ENCODE measurements around the gene ST3GAL2.

DNA sequence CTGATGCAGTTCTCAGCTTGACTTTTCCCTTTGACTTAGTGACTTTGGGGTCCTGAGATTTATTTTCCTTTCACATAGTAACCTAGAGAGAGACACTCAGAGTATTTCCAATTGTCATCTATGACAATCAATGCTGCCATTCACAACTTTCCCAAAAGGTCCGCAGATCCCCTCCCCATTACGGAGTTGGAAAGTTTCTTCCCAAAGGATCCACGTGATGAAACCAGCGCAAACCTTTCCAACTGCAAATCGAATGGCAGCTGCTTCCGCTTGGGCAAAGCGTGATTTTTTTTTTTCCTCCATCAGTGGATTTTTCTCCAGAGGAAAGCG is 15.0 kb upstream of the ST3GAL2 start:
- TF ChIP-seq, protein P1, sequence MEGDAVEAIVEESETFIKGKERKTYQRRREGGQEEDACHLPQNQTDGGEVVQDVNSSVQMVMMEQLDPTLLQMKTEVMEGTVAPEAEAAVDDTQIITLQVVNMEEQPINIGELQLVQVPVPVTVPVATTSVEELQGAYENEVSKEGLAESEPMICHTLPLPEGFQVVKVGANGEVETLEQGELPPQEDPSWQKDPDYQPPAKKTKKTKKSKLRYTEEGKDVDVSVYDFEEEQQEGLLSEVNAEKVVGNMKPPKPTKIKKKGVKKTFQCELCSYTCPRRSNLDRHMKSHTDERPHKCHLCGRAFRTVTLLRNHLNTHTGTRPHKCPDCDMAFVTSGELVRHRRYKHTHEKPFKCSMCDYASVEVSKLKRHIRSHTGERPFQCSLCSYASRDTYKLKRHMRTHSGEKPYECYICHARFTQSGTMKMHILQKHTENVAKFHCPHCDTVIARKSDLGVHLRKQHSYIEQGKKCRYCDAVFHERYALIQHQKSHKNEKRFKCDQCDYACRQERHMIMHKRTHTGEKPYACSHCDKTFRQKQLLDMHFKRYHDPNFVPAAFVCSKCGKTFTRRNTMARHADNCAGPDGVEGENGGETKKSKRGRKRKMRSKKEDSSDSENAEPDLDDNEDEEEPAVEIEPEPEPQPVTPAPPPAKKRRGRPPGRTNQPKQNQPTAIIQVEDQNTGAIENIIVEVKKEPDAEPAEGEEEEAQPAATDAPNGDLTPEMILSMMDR (IDR thresholded peaks at IDR 0.05), result no peak
- no peak for TF ChIP-seq EZH2 (IDR thresholded peaks at IDR 0.05; ENCODE audit: borderline replicate concordance, insufficient read depth, low read depth, low read length, poor library complexity, severe bottlenecking)

Data from B cell (primary cell).